Upper lobe of left lung (tissue), 4 donors: ENCODE results near the gene CDKL4.

ENCODE experiments used
- EP300 ChIP-seq, 4 donors: sonication (generic); formaldehyde crosslinking; IDR thresholded peaks; one replicate each; pipeline ENCODE4 v1.5.1; 2017; ENCODE audit warnings: antibody characterized with exemption in 4 of 4, control low read depth in 2 of 4
- POLR2A ChIP-seq, 4 donors: fragments of 450-650 bp; IDR thresholded peaks; one replicate each; pipeline ENCODE4 v1.5.1; 2016 to 2017; ENCODE audit warnings: antibody characterized with exemption in 4 of 4, mild to moderate bottlenecking in 2 of 4
- POLR2AphosphoS5 ChIP-seq, 2 donors: sonication (generic); formaldehyde crosslinking; IDR thresholded peaks; one replicate each; pipeline ENCODE4 v1.5.1; 2017; ENCODE audit warnings: antibody characterized with exemption in 2 of 2
- TF ChIP-seq, protein P1 (sequence below), 6 experiments: fragments of 450-650 bp in 4 of 6; fragments of 200-600 bp in 2 of 6; sonication (generic) in 2 of 6; IDR thresholded peaks; one replicate each; pipeline ENCODE4 v1.5.1; 2016 to 2019; ENCODE audit warnings: antibody characterized with exemption in 6 of 6

DNA sequence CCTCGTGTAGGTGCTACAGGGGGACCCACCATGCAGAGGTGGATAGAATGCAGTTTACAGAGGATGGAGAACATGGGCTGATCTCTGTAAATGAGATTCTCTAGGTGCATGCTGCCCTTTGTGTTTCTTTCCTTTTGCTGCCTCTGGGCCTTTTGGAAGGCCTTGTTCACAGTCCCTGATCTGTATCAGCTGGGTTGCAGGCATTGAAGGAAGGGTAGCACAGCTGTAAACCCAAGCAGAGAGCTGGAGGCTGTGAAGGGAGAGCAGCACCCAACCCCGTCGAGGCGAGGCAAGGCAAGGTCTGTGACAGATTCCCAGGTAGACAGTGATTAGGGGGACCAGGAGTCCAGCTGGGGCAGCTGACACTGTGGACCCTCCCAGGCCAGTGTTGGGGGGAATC is 66.8 kb downstream of the CDKL4 start:
- TF ChIP-seq, protein P1, sequence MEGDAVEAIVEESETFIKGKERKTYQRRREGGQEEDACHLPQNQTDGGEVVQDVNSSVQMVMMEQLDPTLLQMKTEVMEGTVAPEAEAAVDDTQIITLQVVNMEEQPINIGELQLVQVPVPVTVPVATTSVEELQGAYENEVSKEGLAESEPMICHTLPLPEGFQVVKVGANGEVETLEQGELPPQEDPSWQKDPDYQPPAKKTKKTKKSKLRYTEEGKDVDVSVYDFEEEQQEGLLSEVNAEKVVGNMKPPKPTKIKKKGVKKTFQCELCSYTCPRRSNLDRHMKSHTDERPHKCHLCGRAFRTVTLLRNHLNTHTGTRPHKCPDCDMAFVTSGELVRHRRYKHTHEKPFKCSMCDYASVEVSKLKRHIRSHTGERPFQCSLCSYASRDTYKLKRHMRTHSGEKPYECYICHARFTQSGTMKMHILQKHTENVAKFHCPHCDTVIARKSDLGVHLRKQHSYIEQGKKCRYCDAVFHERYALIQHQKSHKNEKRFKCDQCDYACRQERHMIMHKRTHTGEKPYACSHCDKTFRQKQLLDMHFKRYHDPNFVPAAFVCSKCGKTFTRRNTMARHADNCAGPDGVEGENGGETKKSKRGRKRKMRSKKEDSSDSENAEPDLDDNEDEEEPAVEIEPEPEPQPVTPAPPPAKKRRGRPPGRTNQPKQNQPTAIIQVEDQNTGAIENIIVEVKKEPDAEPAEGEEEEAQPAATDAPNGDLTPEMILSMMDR (IDR thresholded peaks at IDR 0.05): no peak
- TF ChIP-seq POLR2A (IDR thresholded peaks at IDR 0.05) (no peak), POLR2AphosphoS5 (IDR thresholded peaks at IDR 0.05) (no peak), EP300 (IDR thresholded peaks at IDR 0.05) (no peak)
